ENCODE results near the gene STPG3.

STPG3 gene

DNA sequence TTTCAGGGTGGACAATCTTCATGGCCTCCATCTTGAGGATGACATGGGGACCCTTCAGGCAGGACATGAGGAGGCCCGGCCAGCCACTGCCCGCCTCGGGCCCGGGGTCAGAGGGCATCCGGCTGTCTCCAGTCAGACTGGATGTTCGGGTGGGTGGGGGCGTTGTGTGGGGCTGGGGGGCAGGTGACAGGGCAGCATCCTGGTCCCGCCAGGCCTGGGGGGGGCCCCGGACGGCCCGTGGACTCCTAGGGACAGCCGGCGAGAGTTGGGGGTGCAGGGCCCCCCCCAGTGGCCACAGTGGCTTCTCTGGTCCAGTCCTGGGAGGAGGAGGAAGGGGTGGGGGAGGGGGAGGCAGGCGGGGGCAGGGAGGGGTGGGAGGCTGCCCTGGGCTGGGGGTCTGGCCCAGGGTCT lies 30.0 kb upstream of the STPG3 start:
- H3K36me3 ChIP-seq: no peaks in the 10 kb centered on the region
- no peaks in the 10 kb centered on the region for H3K27me3 ChIP-seq
- TF ChIP-seq, protein P1, sequence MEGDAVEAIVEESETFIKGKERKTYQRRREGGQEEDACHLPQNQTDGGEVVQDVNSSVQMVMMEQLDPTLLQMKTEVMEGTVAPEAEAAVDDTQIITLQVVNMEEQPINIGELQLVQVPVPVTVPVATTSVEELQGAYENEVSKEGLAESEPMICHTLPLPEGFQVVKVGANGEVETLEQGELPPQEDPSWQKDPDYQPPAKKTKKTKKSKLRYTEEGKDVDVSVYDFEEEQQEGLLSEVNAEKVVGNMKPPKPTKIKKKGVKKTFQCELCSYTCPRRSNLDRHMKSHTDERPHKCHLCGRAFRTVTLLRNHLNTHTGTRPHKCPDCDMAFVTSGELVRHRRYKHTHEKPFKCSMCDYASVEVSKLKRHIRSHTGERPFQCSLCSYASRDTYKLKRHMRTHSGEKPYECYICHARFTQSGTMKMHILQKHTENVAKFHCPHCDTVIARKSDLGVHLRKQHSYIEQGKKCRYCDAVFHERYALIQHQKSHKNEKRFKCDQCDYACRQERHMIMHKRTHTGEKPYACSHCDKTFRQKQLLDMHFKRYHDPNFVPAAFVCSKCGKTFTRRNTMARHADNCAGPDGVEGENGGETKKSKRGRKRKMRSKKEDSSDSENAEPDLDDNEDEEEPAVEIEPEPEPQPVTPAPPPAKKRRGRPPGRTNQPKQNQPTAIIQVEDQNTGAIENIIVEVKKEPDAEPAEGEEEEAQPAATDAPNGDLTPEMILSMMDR (IDR thresholded peaks at IDR 0.05; ENCODE audit: low read depth, low read length): no peak
- H3K4me1 ChIP-seq: peaks cover 16% of the 10 kb centered on the region
- H3K4me3 ChIP-seq (ENCODE audit: low read depth, low read length): no peak overlapping the region
- no peak for DNase-seq
- no peaks in the 10 kb centered on the region for H3K9me3 ChIP-seq

DNA sequence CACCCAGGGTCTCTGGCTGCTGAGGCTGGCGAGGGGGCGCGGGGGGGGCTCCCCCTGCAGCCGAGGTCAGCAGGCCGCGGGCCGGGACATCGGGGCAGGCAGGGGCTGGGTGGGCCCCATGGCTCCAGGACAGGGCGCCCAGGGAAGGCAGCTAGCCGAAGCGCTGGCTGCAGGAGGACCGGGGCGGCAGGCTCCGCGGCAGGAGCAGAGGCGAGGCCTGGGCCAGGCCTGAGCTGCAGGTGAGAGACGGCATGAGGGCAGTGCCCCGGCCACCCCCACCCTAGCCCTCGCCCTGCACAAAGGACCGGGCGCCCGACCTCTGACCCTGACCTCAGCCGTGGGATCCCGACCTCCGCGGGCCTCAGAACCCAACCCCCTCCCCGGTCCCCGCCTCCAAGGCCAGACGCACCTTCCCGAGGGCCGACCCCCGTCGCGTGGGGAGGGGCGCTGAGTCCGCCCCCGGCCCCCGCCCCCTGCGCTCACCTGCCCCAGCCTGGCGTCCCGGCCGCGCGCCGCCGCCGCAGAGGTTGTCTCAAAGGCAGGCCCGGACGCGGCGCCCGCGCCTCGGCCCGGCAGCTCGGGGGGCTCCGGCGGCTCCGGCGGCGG lies 29.5 kb upstream of the STPG3 start:
- H3K4me1 ChIP-seq: peaks cover 16% of the 10 kb centered on the region
- TF ChIP-seq, protein P1 (IDR thresholded peaks at IDR 0.05; ENCODE audit: low read depth, low read length): no peak
- no peaks in the 10 kb centered on the region for H3K9me3 ChIP-seq
- DNase-seq: no peak
- H3K36me3 ChIP-seq: no peaks in the 10 kb centered on the region
- H3K4me3 ChIP-seq (ENCODE audit: low read depth, low read length): peak overlapping the region; percentile 33
- H3K27me3 ChIP-seq: no peaks in the 10 kb centered on the region

DNA sequence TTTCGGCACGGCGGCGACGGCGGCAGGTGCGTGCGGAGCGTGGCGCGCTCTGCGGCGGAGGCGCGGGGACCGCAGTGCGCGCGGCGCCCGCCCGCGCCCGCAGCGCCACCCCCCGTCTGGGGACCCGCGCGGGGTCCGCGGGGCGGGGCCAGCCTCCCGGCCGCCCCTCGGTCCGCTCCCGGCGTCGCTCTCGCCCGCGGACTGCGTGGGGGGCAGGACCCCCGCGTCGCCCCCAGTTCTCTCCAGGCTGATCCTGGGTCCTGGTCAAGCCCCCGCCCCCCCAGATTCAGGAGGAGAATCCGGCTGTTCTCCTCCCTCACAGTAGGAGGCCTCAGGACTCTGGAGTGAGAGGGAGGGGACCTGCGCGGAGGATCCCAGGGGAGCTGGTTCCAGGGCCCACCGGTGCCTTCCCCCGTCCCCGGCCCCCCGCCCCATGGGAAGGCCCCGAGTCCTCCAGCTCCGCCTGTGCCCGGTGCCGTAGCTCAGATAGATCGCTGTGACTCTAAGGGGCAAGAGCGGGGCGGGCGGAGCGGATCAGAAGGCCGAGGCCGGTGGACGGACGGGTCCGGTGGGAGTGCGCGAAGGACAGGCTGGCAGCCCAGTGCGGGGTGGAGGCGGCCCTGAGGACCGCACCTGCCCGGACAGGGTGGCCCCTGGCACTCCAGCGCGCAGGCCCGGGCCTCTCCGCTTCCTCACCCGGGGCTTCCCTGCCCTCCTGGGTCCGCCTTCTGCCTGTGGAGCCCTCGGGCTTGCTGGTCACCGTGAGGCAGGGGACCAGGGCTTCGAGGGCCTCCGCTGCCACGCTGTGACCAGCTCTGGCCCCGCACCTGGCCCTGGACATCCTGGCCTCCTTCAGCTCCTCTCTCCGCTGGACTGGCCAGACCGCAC lies 28.7 kb upstream of the STPG3 start, which contains the start of gene RNF208:
Gene RNF208, minus strand, starts transcription at position 51 of the 888 bp plus-strand sequence. CDS start 1,028 bp downstream, outside the sequence.
- H3K9me3 ChIP-seq: no peaks in the 10 kb centered on the region
- H3K27me3 ChIP-seq: no peaks in the 10 kb centered on the region
- H3K4me1 ChIP-seq: peaks cover 16% of the 10 kb centered on the region
- DNase-seq: no peak
- no peaks in the 10 kb centered on the region for H3K36me3 ChIP-seq
- peak within 1 kb of the TSS; percentile 90 for H3K4me3 ChIP-seq (ENCODE audit: low read depth, low read length)
- TF ChIP-seq, protein P1 (IDR thresholded peaks at IDR 0.05; ENCODE audit: low read depth, low read length): no peak

DNA sequence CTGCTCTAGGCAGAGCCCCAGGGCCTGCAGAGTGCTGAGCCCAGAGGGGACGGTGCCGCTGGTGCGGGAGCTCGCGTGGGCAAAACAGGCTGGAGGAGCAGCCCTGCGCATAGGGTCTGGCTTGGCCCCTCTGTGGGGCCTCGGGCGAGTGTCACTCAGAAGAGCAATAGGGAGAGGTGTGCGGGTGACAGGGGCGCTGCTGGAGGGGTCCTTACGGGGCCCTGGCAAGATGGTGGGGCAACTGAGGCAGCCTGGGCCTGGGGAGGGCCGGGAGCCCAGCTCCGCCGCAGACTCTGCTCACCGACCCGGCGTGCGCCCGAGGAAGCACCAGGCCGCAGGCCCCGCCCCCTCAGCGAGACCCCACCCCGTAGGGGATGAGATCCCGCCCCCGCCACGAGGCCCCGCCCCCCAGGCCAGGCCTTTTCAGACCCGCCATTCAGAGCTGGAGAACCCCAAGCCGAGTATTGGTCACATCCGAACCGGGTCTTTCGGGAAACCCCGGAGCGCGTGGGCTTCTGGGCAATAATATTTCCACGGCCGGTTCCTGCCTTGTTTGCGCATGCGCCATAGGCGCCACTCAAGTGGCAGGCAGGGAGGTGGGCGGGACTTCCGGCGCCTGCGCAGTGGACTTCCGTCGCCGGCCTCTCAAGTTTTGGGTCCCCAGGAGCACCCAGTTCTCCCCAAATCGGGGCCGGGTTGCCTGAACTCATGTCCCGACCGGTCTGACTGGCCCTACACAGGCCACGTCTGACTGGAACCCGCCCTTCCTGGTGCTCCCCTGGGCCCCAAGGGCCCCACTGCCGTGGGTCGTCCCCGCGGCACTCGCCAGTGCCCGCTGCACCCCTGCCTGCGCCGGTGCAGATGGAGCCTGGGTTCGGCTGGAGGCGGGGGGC lies 27.8 kb upstream of the STPG3 start:
- TF ChIP-seq, protein P1 (IDR thresholded peaks at IDR 0.05; ENCODE audit: low read depth, low read length): no peak
- H3K27me3 ChIP-seq: no peaks in the 10 kb centered on the region
- H3K9me3 ChIP-seq: no peaks in the 10 kb centered on the region
- peak overlapping the region; percentile 90 for H3K4me3 ChIP-seq (ENCODE audit: low read depth, low read length)
- H3K36me3 ChIP-seq: no peaks in the 10 kb centered on the region
- H3K4me1 ChIP-seq: peaks cover 7% of the 10 kb centered on the region
- DNase-seq: peak; percentile 98

DNA sequence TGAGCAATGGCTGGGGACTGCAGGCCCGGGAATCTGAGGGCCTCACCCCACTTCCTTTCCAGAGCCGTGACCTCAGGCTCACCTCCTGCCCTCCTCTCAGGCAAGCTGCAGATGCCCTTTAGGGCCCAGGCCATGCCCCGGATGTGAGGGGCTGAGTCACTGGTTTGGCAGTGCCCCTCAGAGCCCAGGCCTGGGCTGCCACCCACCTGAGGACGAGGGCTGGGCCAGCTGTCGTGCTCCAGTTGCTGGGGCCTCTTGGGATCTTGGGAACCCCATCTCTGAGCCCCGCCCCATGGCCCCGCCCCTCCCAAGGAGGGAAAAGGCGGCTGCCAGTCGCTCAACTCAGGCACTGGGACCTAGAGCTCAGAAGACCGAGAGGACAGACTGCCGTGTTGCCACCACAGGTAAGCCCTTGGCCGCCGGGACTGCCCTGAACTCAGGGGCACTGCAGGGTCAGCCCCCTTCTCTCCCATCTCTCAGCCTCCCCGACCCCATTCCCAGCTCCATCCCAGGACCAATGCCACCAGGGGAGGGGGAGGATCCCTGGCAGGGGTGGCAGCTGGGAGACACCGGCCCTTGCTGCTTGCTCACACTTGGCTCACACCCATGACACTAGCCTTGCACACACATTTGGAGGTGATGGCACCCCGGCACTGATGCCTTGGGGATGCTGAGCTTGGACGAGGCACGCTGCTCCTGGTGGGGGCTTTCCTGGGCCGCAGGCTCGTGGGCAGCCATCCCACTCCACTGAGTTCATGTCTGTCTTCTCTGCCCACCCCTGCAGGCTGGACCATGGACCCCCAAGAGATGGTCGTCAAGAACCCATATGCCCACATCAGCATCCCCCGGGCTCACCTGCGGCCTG lies 26.0 kb upstream of the STPG3 start, which contains the start of gene CYSRT1:
Gene CYSRT1, plus strand, starts transcription at position 345 of the 865 bp plus-strand sequence. Its CDS starts 448 bp downstream, at position 793.
- H3K4me3 ChIP-seq (ENCODE audit: low read depth, low read length): peak within 1 kb of the TSS; percentile 90
- TF ChIP-seq, protein P1 (IDR thresholded peaks at IDR 0.05; ENCODE audit: low read depth, low read length): no peak
- H3K4me1 ChIP-seq: peaks cover 10% of the 10 kb centered on the region
- no peaks in the 10 kb centered on the region for H3K27me3 ChIP-seq
- H3K36me3 ChIP-seq: no peaks in the 10 kb centered on the region
- H3K9me3 ChIP-seq: no peaks in the 10 kb centered on the region
- no peak for DNase-seq

Measured in BE2C (cell line).